K562 (cell line): ENCODE measurements around the gene TP73. TPM values are rescaled to one million over a fixed set of nuclear protein-coding genes. Genes with fewer than 3 reads are reported as not detected.

Source experiments
- ATAC-seq: fragments of 200-7000 bp; cut with Tn5 transposase; 3 replicates; pipeline ENCODE4 v1.9.1; 2020; ENCODE audit warnings: moderate library complexity
- BruUV-seq: library from RNA; stranded (reverse); fragments of 400-500 nt; replicated peaks from 2 replicates; lab custom pipeline; 2021; lab: Mats Ljungman, UMichigan
- CTCF ChIA-PET: fragments of 300-600 bp; formaldehyde crosslinking; extraction: SDS; loops from one replicate; lab custom pipeline; 2021; ENCODE audit warnings: low intra/inter-chr PET ratio; lab: Yijun Ruan, JAX
- POLR2A ChIA-PET: fragments of 300-600, 350-650 bp; sonication (Branson Sonifier 250); formaldehyde crosslinking; extraction: SDS; loops from one replicate; lab custom pipeline; 2021; ENCODE audit warnings: antibody characterized with exemption, inconsistent platforms; lab: Yijun Ruan, JAX
- DNase-seq, 4 experiments: peaks; one replicate each; pipeline versions ENCODE4 v3.0.0 to v3.0.0-alpha.2; 2011 to 2018; ENCODE audit warnings: low spot score in 3 of 4, mixed read lengths in 3 of 4; ENCODE audit errors: extremely low read depth in 1 of 4
- FAIRE-seq: peaks from 2 replicates; lab custom pipeline; 2011; peaks lifted over from hg19 to GRCh38; lab: Jason Lieb, UNC
- H2AFZ ChIP-seq: 2 replicates; pipeline ENCODE4 v1.6.0; 2011; ENCODE audit warnings: low read depth, low read length, control low read depth, inconsistent platforms
- H3K27ac ChIP-seq: fragments of 200-600 bp; 3 replicates; pipeline ENCODE4 v1.8.0; 2011; ENCODE audit warnings: low read depth, mild to moderate bottlenecking, control low read depth, inconsistent platforms, low read length, moderate library complexity, mixed read lengths; ENCODE audit errors: extremely low read depth
- H3K27me3 ChIP-seq, 2 experiments: fragments of 300-600 bp in 1 of 2; 2 replicates in 1 of 2; 3 replicates in 1 of 2; pipeline versions ENCODE4 v1.6.0 to v1.8.0; 2011; ENCODE audit warnings: inconsistent platforms in 2 of 2, low read length in 2 of 2, mild to moderate bottlenecking in 1 of 2, mixed read lengths in 1 of 2, moderate library complexity in 1 of 2; ENCODE audit not compliant: control insufficient read depth in 2 of 2, insufficient read depth in 2 of 2
- H3K36me3 ChIP-seq: fragments of 300-600 bp; 3 replicates; pipeline ENCODE4 v1.8.0; 2011; ENCODE audit warnings: mild to moderate bottlenecking, low read length, inconsistent platforms; ENCODE audit not compliant: control insufficient read depth, insufficient read depth
- H3K4me1 ChIP-seq, 2 experiments: fragments of 200-600 bp in 1 of 2; replicated peaks in 1 of 2; 2 replicates in 1 of 2; 3 replicates in 1 of 2; pipeline versions ENCODE4 v1.5.1 to v1.8.0; 2011; ENCODE audit warnings: inconsistent platforms in 2 of 2, low read length in 2 of 2, mild to moderate bottlenecking in 1 of 2, mixed read lengths in 1 of 2, moderate library complexity in 1 of 2; ENCODE audit not compliant: control insufficient read depth in 2 of 2, insufficient read depth in 2 of 2
- H3K4me2 ChIP-seq: 2 replicates; pipeline ENCODE4 v1.6.1; 2011; ENCODE audit warnings: low read length, control low read depth, inconsistent platforms, mixed read lengths; ENCODE audit not compliant: insufficient read depth
- H3K4me3 ChIP-seq: fragments of 200-600 bp; sonication (generic), shearing (Covaris generic); 2 replicates; pipeline ENCODE4 v1.5.1; 2016; ENCODE audit warnings: control low read depth, inconsistent platforms
- H3K79me2 ChIP-seq: fragments of 200-600 bp; 3 replicates; pipeline ENCODE4 v1.8.0; 2011; ENCODE audit warnings: low read length, inconsistent platforms; ENCODE audit not compliant: control insufficient read depth, insufficient read depth
- H3K9ac ChIP-seq, 2 experiments: 2 replicates each; pipeline versions ENCODE4 v1.6.0 to v1.6.1; 2011; ENCODE audit warnings: low read depth in 2 of 2, low read length in 2 of 2, control low read depth in 1 of 2, inconsistent platforms in 1 of 2, mild to moderate bottlenecking in 1 of 2, mixed read lengths in 1 of 2; ENCODE audit not compliant: insufficient read depth in 1 of 2
- H3K9me1 ChIP-seq: one replicate; pipeline ENCODE4 v1.6.0; 2011; ENCODE audit warnings: inconsistent platforms, mild to moderate bottlenecking, low read length, moderate library complexity; ENCODE audit not compliant: control insufficient read depth, insufficient read depth
- H3K9me3 ChIP-seq: replicated peaks from 2 replicates; pipeline ENCODE4 v1.5.1; 2011; ENCODE audit warnings: low read depth, low read length, inconsistent platforms; ENCODE audit not compliant: control insufficient read depth, insufficient read depth
- H4K20me1 ChIP-seq: replicated peaks from 2 replicates; pipeline ENCODE4 v1.6.1; 2011; ENCODE audit warnings: low read length, inconsistent platforms, mixed read lengths; ENCODE audit not compliant: control insufficient read depth, insufficient read depth
- EHMT2 ChIP-seq: fragments of 450-650 bp; IDR thresholded peaks from 2 replicates; pipeline ENCODE4 v1.6.1; 2018; ENCODE audit warnings: antibody characterized with exemption
- GABPA ChIP-seq: fragments of 200-800 bp; sonication (Bioruptor generic); conservative IDR thresholded peaks from 2 replicates; pipeline ENCODE4 v1.6.1; 2016; ENCODE audit warnings: low read depth, missing genetic modification characterization, missing compliant biosample characterization
- RNF2 ChIP-seq: sonication (generic); IDR thresholded peaks from 2 replicates; pipeline ENCODE4 v1.6.1; 2016
- ZNF644 ChIP-seq: fragments of 200-800 bp; sonication (Bioruptor generic); IDR thresholded peaks from 2 replicates; pipeline ENCODE4 v1.6.1; 2016; ENCODE audit warnings: low read depth, missing genetic modification characterization, missing compliant biosample characterization
- WGBS: fragments of 100-300 bp; shearing (Covaris generic); methylation state at CpG from one replicate; pipeline ENCODE4 v1.1.6; 2016; ENCODE audit warnings: low coverage, mixed read lengths; ENCODE audit not compliant: insufficient coverage; ENCODE audit errors: missing lambda C conversion rate; 5-methylcytosine and 5-hydroxymethylcytosine counted together
- in situ Hi-C: fragments of 300-500 bp; cut with MboI; formaldehyde crosslinking; loops from 4 replicates; pipeline ENCODE4 v1.15.0; 2018; ENCODE audit warnings: inconsistent platforms, mixed read lengths
- intact Hi-C: fragments of 100-400 bp; cut with micrococcal nuclease; formaldehyde crosslinking; loops from 2 replicates; pipeline ENCODE4 v1.14.2; 2022
- polyA plus RNA-seq, 8 experiments: library from polyadenylated mRNA; depleted of rRNA in 4 of 8; stranded (reverse) in 5 of 8; unstranded in 3 of 8; fragments of >200 nt; fragmentation: Nextera tagmentation in 2 of 8; fragmentation: Illumina TruSeq in 1 of 8; extraction: Ambion mirVana in 2 of 8; extraction: Trizol in 1 of 8; gene quantifications; 2 replicates each; pipeline versions ENCODE4 v1.2.1 to v1.2.3, GENCODE V29; 2011 to 2014; ENCODE audit warnings: inconsistent platforms in 1 of 8, missing spikeins in 1 of 8
- total RNA-seq, 7 experiments: library from RNA; depleted of rRNA in 6 of 7; stranded (reverse); fragments of >200 nt in 6 of 7; fragmentation: Illumina TruSeq in 2 of 7; extraction: Trizol in 2 of 7; gene quantifications; 2 replicates each; pipeline versions ENCODE4 v1.2.1 to v1.2.3, GENCODE V29; 2011 to 2021; ENCODE audit warnings: low replicate concordance in 1 of 7
- TF ChIP-seq, protein P1 (sequence below), 2 experiments: fragments of 450-650 bp; IDR thresholded peaks; 2 replicates each; pipeline ENCODE4 v1.6.1; 2016

The TP73 gene
- total and polyA plus RNA-seq, 9 of the 15 experiments (the other 6 are each of a cell fraction or from before 2014, with no cell fraction given) = 0.07 to 1.6 (median 0.40) TPM; not detected in 2

DNA sequence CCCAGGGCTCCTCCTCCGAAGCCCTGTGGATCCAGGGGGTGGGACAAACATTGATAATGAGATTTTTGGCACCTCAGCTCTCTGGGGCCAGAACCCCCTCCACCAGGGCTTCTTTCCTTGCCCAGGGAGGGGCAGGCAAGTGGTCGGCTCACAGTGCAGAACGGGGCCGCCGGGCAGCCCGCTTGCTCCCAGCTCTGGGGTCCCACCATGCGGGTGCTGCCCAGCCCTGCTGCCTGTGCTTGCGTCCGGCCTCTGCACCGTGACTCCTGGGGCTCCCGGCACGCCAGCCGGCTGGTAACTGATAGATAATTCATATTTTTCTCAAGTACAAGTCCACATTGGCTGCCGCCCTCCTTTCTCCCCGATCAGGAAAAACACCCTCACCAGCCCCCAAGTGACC, 57.9 kb downstream of the TP73 start (continued):
- no peak for TF ChIP-seq RNF2
- TF ChIP-seq ZNF644 (tag) = no peak
- no peak for TF ChIP-seq GABPA (tag)

GRCh38 chr1:3711381-3711779, 59.1 kb downstream of the TP73 start:
- H4K20me1 ChIP-seq = peaks cover 69% of the 10 kb centered on the region
- TF ChIP-seq EHMT2 = no peak
- TF ChIP-seq, protein P1, sequence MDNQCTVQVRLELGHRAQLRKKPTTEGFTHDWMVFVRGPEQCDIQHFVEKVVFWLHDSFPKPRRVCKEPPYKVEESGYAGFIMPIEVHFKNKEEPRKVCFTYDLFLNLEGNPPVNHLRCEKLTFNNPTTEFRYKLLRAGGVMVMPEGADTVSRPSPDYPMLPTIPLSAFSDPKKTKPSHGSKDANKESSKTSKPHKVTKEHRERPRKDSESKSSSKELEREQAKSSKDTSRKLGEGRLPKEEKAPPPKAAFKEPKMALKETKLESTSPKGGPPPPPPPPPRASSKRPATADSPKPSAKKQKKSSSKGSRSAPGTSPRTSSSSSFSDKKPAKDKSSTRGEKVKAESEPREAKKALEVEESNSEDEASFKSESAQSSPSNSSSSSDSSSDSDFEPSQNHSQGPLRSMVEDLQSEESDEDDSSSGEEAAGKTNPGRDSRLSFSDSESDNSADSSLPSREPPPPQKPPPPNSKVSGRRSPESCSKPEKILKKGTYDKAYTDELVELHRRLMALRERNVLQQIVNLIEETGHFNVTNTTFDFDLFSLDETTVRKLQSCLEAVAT (IDR thresholded peaks at IDR 0.05) = no peak
- no peaks in the 10 kb centered on the region for H3K79me2 ChIP-seq
- no peak overlapping the region for H3K4me3 ChIP-seq
- FAIRE-seq (no peak), ATAC-seq (no peak), DNase-seq (no peak)
- H2AFZ ChIP-seq = no peak overlapping the region
- H3K36me3 ChIP-seq = no peaks in the 10 kb centered on the region
- CTCF ChIA-PET = no interaction called here
- intact Hi-C loops (no loop called here), in situ Hi-C loops (no loop called here)
- H3K9me3 ChIP-seq = no peaks in the 10 kb centered on the region
- no peaks in the 10 kb centered on the region for H3K9me1 ChIP-seq
- WGBS = 4% methylated on average over 11 of the region's 11 CpGs
- no TSS peak for BruUV-seq
- H3K9ac ChIP-seq = peak overlapping the region in 1 of 2 experiments; percentile 45; a peak in 1 of 4 replicates
- H3K27ac ChIP-seq = no peak overlapping the region
- POLR2A ChIA-PET = interaction anchor here (1.0 kb wide), 2 partner anchors 8 to 9 kb away, joined by 3 read pairs; no protein-coding TSS in a partner anchor
- no peak overlapping the region for H3K4me2 ChIP-seq
- H3K4me1 ChIP-seq = peaks cover 0 to 52% of the 10 kb centered on the region in 2 experiments; a peak in 2 of 5 replicates
- peaks cover 40 to 100% of the 10 kb centered on the region in 2 experiments for H3K27me3 ChIP-seq
